Type B pancreatic cell (in vitro differentiated cells): ENCODE results near the gene STX8. TPM values are rescaled to one million over a fixed set of nuclear protein-coding genes. Genes with fewer than 3 reads are reported as not detected.
A peak's percentile ranks its signal among the peaks of the same experiment; 100 is the strongest.

ENCODE experiments used
- DNase-seq: peaks from one replicate; pipeline ENCODE4 v3.0.0; 2021; ENCODE audit warnings: mixed read lengths; ENCODE audit not compliant: unreplicated experiment; ENCODE audit errors: extremely low spot score
- H3K27ac Mint-ChIP-seq: 2 replicates; pipeline ENCODE4 v1.8.0; 2021; ENCODE audit warnings: mild to moderate bottlenecking, mixed read lengths
- H3K27me3 Mint-ChIP-seq: 2 replicates; pipeline ENCODE4 v1.8.0; 2021; ENCODE audit warnings: mixed read lengths
- H3K36me3 Mint-ChIP-seq: 2 replicates; pipeline ENCODE4 v1.8.0; 2021; ENCODE audit warnings: mixed read lengths
- H3K4me1 Mint-ChIP-seq: one replicate; pipeline ENCODE4 v1.8.0; 2021; ENCODE audit warnings: mixed read lengths; ENCODE audit not compliant: unreplicated experiment
- H3K4me3 Mint-ChIP-seq: 2 replicates; pipeline ENCODE4 v1.8.0; 2021; ENCODE audit warnings: mild to moderate bottlenecking, mixed read lengths
- H3K9me3 Mint-ChIP-seq: 2 replicates; pipeline ENCODE4 v1.8.0; 2021; ENCODE audit warnings: mixed read lengths
- total RNA-seq: library from RNA; stranded (reverse); gene quantifications from 2 replicates; pipeline ENCODE4 v1.2.1, GENCODE V29; 2021; ENCODE audit warnings: low replicate concordance
- TF ChIP-seq, protein P1 (sequence below): fragments of 200-600 bp; sonication (generic); conservative IDR thresholded peaks from 2 replicates; pipeline ENCODE4 v1.5.0; 2021; ENCODE audit warnings: antibody characterized with exemption, mild to moderate bottlenecking

Gene STX8
- total RNA-seq, 1 donor from 2014 or later, result 59.3 TPM

DNA sequence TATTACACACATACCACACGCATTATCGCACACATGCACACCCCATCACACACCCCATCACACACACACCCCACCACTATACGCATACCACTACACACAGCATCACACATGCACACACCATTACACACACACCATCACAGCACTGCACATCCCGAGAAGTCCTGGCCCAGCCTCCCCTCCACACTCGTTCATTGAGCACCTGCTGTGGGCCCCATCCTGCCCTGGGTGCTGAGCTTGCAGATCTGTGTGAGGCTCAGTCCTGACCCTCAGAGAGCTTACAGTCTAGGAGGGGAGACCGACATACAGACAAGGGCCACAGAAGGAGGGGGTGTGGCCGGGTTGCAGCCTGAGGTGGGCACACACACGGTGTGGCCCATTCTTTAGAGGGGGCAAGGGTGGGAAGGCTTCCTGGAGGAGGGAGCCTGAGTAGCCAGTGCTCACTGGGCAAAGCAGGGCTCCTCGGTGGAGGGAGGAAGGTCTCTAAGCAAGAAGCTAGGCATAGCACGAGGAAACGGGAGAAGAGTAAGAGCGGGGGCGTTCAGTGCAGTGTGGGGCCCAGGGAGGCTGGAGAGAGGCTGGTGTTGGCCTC lies 347.7 kb downstream of the STX8 start:
- H3K27me3 Mint-ChIP-seq, result peaks cover 3% of the 10 kb centered on the region
- no peaks in the 10 kb centered on the region for H3K9me3 Mint-ChIP-seq
- no peak overlapping the region for H3K4me3 Mint-ChIP-seq
- no peaks in the 10 kb centered on the region for H3K36me3 Mint-ChIP-seq
- H3K27ac Mint-ChIP-seq, result no peak overlapping the region
- TF ChIP-seq, protein P1, sequence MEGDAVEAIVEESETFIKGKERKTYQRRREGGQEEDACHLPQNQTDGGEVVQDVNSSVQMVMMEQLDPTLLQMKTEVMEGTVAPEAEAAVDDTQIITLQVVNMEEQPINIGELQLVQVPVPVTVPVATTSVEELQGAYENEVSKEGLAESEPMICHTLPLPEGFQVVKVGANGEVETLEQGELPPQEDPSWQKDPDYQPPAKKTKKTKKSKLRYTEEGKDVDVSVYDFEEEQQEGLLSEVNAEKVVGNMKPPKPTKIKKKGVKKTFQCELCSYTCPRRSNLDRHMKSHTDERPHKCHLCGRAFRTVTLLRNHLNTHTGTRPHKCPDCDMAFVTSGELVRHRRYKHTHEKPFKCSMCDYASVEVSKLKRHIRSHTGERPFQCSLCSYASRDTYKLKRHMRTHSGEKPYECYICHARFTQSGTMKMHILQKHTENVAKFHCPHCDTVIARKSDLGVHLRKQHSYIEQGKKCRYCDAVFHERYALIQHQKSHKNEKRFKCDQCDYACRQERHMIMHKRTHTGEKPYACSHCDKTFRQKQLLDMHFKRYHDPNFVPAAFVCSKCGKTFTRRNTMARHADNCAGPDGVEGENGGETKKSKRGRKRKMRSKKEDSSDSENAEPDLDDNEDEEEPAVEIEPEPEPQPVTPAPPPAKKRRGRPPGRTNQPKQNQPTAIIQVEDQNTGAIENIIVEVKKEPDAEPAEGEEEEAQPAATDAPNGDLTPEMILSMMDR, result no peak
- H3K4me1 Mint-ChIP-seq, result no peaks in the 10 kb centered on the region
- no peak for DNase-seq

DNA sequence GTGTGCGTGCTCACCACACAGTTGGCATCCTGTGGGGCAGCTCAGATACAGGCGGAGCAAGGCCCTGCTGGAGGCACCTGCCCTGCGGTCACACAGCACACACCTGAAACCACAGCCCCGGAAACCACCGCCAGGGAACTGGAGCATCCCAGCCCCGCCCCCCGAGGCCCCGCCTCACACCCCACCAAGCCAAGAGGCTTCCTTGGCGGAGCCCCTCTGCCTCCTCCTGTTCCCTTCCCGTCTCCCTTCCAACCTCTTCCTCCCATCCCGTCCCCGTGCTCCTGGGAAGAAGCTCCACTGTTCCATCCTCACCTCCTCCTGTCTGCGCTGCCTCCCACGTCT lies 348.9 kb downstream of the STX8 start:
- no peak overlapping the region for H3K27ac Mint-ChIP-seq
- TF ChIP-seq, protein P1, result no peak
- H3K4me3 Mint-ChIP-seq, result no peak overlapping the region
- peaks cover 3% of the 10 kb centered on the region for H3K27me3 Mint-ChIP-seq
- DNase-seq, result no peak
- H3K4me1 Mint-ChIP-seq, result no peaks in the 10 kb centered on the region
- H3K9me3 Mint-ChIP-seq, result no peaks in the 10 kb centered on the region
- no peaks in the 10 kb centered on the region for H3K36me3 Mint-ChIP-seq

DNA sequence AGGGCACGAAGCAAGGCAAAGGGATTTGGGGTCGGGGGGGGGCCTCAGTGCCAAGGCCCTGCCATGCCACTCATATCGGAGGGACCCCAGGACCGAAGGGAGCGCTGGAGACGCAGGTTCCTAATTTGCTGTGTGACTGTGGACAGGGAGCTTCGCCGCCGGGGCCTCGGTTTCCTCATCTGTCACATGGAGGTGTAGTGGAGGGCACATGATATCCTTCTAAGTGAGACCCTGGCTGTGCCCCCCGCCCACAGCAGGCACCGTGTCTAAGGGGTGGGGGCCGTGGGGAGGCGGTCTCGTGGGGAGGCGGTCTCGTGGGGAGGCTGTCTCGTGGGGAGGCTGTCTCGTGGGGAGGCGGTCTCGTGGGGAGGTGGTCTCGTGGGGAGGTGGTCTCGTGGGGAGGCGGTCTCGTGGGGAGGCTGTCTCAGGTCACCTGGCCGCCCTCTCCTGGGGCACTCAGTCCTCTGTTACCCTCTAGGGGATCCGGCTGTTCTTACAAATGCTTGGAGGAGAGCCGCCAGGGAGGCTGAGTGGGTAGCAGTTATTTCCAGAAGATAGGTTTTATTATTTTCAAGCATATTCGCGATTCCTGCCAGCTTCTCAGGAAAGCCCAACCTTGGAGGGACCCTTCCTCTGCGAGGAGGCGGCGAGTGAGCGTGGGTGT lies 349.4 kb downstream of the STX8 start:
- Mint-ChIP-seq H3K4me1 (no peaks in the 10 kb centered on the region), H3K9me3 (no peaks in the 10 kb centered on the region), H3K4me3 (no peak overlapping the region), H3K27ac (no peak overlapping the region), H3K36me3 (no peaks in the 10 kb centered on the region), H3K27me3 (peaks cover 3% of the 10 kb centered on the region)
- DNase-seq, result no peak
- TF ChIP-seq, protein P1, result no peak

DNA sequence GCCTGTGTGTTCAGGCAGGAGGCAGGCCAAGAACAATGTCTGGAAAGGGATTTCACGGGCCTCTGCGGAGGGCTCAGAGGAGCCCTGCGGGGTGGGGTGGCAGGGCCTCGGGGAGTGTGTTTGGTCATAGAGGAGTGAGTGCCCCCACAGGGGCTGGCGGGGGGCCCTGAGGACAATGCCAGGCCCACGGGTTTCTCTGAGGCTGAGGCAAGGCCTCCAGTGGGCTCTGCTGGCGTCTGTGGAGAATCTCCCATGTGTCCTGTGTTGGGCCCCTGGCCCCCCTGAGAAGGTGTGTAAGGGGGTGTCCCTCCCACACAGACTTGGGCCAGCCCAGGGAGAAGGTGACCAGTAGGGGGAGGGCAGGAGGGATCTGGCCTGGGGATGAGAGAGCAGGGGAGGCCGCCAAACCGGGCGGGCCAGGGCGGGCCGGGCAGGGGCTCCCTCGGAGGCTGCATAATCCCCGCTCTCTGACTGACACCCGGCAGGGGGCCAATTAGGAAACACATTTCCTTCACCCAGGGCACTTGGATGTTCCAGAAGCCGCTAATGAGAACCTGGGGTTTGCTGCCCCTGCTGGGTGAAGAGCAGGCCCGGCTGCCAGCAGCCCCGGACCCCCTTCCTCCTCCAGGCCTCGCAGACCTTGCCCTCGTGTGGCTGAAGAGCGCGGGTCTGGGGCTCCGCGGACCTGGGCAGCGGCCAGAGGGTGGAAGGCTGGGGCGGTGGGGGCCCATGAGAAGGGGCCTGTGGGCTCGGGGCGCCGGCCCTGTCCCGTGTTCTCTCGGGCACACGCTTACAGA lies 350.1 kb downstream of the STX8 start:
- DNase-seq, result no peak
- TF ChIP-seq, protein P1, result peak; percentile 48
- H3K9me3 Mint-ChIP-seq, result no peaks in the 10 kb centered on the region
- H3K27ac Mint-ChIP-seq, result no peak overlapping the region
- H3K36me3 Mint-ChIP-seq, result no peaks in the 10 kb centered on the region
- H3K4me1 Mint-ChIP-seq, result peaks cover 2% of the 10 kb centered on the region
- peaks cover 3% of the 10 kb centered on the region for H3K27me3 Mint-ChIP-seq
- H3K4me3 Mint-ChIP-seq, result no peak overlapping the region

DNA sequence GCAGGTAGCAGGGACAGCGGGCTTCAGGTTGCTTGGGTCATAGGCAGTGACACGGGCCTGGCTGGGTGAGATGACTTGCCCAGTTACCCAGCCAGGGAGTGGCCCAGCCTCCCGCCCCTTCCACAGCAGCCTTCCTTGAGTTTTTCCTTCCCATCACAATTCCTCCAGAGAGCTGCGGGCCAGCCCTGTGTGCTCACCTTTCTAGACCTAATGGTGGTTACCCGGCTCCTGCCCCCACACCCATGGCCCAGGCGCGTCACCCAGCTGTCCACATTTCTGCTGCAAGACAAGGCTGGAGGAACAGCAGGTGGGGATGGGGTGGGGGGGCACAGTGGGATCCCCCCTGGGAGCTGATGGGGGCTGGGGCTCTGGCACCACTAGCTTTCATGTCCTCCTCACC lies 351.1 kb downstream of the STX8 start:
- peaks cover 5% of the 10 kb centered on the region for H3K4me1 Mint-ChIP-seq
- no peaks in the 10 kb centered on the region for H3K9me3 Mint-ChIP-seq
- DNase-seq, result no peak
- no peaks in the 10 kb centered on the region for H3K36me3 Mint-ChIP-seq
- H3K27ac Mint-ChIP-seq, result no peak overlapping the region
- TF ChIP-seq, protein P1, result no peak
- H3K27me3 Mint-ChIP-seq, result peaks cover 2% of the 10 kb centered on the region
- no peak overlapping the region for H3K4me3 Mint-ChIP-seq
